Panc1 (cell line): ENCODE data around the gene MTF2. TPM values are rescaled to one million over a fixed set of nuclear protein-coding genes. Genes with fewer than 3 reads are reported as not detected.

Experiments
- ATAC-seq: fragments of 200-7000 bp; cut with Tn5 transposase; 2 replicates; pipeline ENCODE4 v1.9.1; 2020; ENCODE audit warnings: mild to moderate bottlenecking, moderate library complexity
- BruUV-seq: library from RNA; stranded (reverse); fragments of 400-500 nt; replicated peaks from 2 replicates; lab custom pipeline; 2021; lab: Mats Ljungman, UMichigan
- CTCF ChIA-PET: fragments of 300-600 bp; sonication (Branson Sonifier 250); formaldehyde crosslinking; loops from one replicate; lab custom pipeline; 2022; ENCODE audit warnings: antibody characterized with exemption; lab: Charles Lee
- POLR2A ChIA-PET: fragments of 300-600 bp; sonication (Branson Sonifier 250); formaldehyde crosslinking; loops from one replicate; lab custom pipeline; 2022; ENCODE audit warnings: antibody characterized with exemption; lab: Charles Lee
- DNase-seq: peaks from one replicate; pipeline ENCODE4 v3.0.0-alpha.2; 2010; ENCODE audit warnings: low read depth, low spot score
- H3K27ac ChIP-seq: 2 replicates; pipeline ENCODE4 v1.5.1; 2011; ENCODE audit warnings: mild to moderate bottlenecking, low read length, inconsistent platforms
- H3K27me3 ChIP-seq: fragments of 200-500 bp; sonication (Bioruptor generic); 2 replicates; pipeline ENCODE4 v1.6.0; 2014; ENCODE audit warnings: low read length, inconsistent platforms; ENCODE audit not compliant: control insufficient read depth, insufficient read depth
- H3K36me3 ChIP-seq: fragments of 200-500 bp; sonication (Bioruptor generic); 2 replicates; pipeline ENCODE4 v1.5.1; 2014; ENCODE audit warnings: inconsistent platforms, mild to moderate bottlenecking, low read length, moderate library complexity; ENCODE audit not compliant: control insufficient read depth, insufficient read depth
- H3K4me1 ChIP-seq: 2 replicates; pipeline ENCODE4 v1.5.1; 2011; ENCODE audit warnings: inconsistent platforms, mild to moderate bottlenecking, low read length, moderate library complexity; ENCODE audit not compliant: control insufficient read depth, insufficient read depth
- H3K4me3 ChIP-seq, 2 experiments: 2 replicates each; pipeline ENCODE4 v1.5.1; 2011 to 2012; ENCODE audit warnings: low read depth in 2 of 2, low read length in 2 of 2, mild to moderate bottlenecking in 2 of 2, inconsistent platforms in 1 of 2, moderate library complexity in 1 of 2
- H3K9me3 ChIP-seq: fragments of 200-500 bp; sonication (Bioruptor generic); 2 replicates; pipeline ENCODE4 v1.5.1; 2014; ENCODE audit warnings: low read depth, mild to moderate bottlenecking, inconsistent platforms, low read length, moderate library complexity; ENCODE audit not compliant: control insufficient read depth, insufficient read depth
- CTCF ChIP-seq: fragments of 450-650 bp; IDR thresholded peaks from 2 replicates; pipeline ENCODE4 v1.5.1; 2017; ENCODE audit warnings: mild to moderate bottlenecking
- POLR2AphosphoS5 ChIP-seq: IDR thresholded peaks from 2 replicates; pipeline ENCODE4 v1.6.1; 2012; ENCODE audit warnings: mild to moderate bottlenecking, low read depth, low read length, moderate library complexity
- REST ChIP-seq, 2 experiments: IDR thresholded peaks; 2 replicates each; pipeline ENCODE4 v1.6.1; 2011 to 2012; ENCODE audit warnings: low read depth in 2 of 2, control low read depth in 1 of 2, low read length in 1 of 2, mild to moderate bottlenecking in 1 of 2, moderate library complexity in 1 of 2; ENCODE audit not compliant: insufficient read depth in 1 of 2
- SIN3A ChIP-seq: IDR thresholded peaks from 2 replicates; pipeline ENCODE4 v1.6.1; 2012; ENCODE audit warnings: low read depth, mild to moderate bottlenecking, low read length, moderate library complexity, borderline replicate concordance; ENCODE audit not compliant: insufficient read depth
- TCF7L2 ChIP-seq: IDR thresholded peaks from 2 replicates; pipeline ENCODE4 v1.6.1; 2011; ENCODE audit warnings: mild to moderate bottlenecking, low read depth, low read length, inconsistent platforms
- in situ Hi-C: cut with HindIII; loops from 2 replicates; pipeline ENCODE4 v1.10.0; 2016; ENCODE audit warnings: low sequenced_read_pairs, low pct_unique_long_range_greater_than_20kb
- intact Hi-C: fragments of 100-400 bp; cut with micrococcal nuclease; formaldehyde crosslinking; loops from one replicate; pipeline ENCODE4 v1.10.0; 2022; ENCODE audit not compliant: unreplicated experiment
- total RNA-seq: library from RNA; stranded (reverse); gene quantifications from one replicate; pipeline ENCODE4 v1.2.1, GENCODE V29; 2021; ENCODE audit not compliant: unreplicated experiment

MTF2 gene
- total RNA-seq, 1 experiment from 2014 or later: 24.8 TPM

GRCh38 chr1:93107395-93107794 lies 28.3 kb downstream of the MTF2 start:
- no peak for DNase-seq
- no TSS peak for BruUV-seq
- intact Hi-C loops (no loop called here), in situ Hi-C loops (no loop called here)
- no peak for ATAC-seq
- POLR2A ChIA-PET: no interaction called here
- no peaks in the 10 kb centered on the region for H3K9me3 ChIP-seq
- no peak for TF ChIP-seq TCF7L2
- TF ChIP-seq POLR2AphosphoS5: no peak
- no peak for TF ChIP-seq REST (IDR thresholded peaks at IDR 0.05; ENCODE audit: insufficient read depth in 1 of 2, low read depth in 2 of 2, low read length in 1 of 2)
- no peak for TF ChIP-seq SIN3A
- TF ChIP-seq CTCF: no peak
- H3K36me3 ChIP-seq: no peaks in the 10 kb centered on the region; the same call in 1 of the 2 replicates
- no peak overlapping the region for H3K4me3 ChIP-seq
- CTCF ChIA-PET: no interaction called here
- H3K4me1 ChIP-seq: no peaks in the 10 kb centered on the region
- no peaks in the 10 kb centered on the region for H3K27me3 ChIP-seq
- H3K27ac ChIP-seq: no peak overlapping the region

- CTCF ChIA-PET: no interaction called here
- POLR2A ChIA-PET: no interaction called here
- Histone ChIP-seq H3K9me3 (no peaks in the 10 kb centered on the region), H3K36me3 (no peaks in the 10 kb centered on the region; the same call in 1 of the 2 replicates), H3K27me3 (no peaks in the 10 kb centered on the region), H3K27ac (no peak overlapping the region), H3K4me3 (no peak overlapping the region), H3K4me1 (no peaks in the 10 kb centered on the region)
- no TSS peak for BruUV-seq
- DNase-seq (no peak), ATAC-seq (no peak)
- in situ Hi-C loops: no loop called here
- intact Hi-C loops: no loop called here
- no peak for TF ChIP-seq REST (IDR thresholded peaks at IDR 0.05; ENCODE audit: insufficient read depth in 1 of 2, low read depth in 2 of 2, low read length in 1 of 2)
- TF ChIP-seq CTCF: no peak
- no peak for TF ChIP-seq SIN3A
- no peak for TF ChIP-seq POLR2AphosphoS5
- TF ChIP-seq TCF7L2: no peak
Observed at GRCh38 chr1:93108335-93108734, 29.3 kb downstream of the MTF2 start.
